ENCODE measurements around the gene ZSCAN1.

The ZSCAN1 gene

DNA sequence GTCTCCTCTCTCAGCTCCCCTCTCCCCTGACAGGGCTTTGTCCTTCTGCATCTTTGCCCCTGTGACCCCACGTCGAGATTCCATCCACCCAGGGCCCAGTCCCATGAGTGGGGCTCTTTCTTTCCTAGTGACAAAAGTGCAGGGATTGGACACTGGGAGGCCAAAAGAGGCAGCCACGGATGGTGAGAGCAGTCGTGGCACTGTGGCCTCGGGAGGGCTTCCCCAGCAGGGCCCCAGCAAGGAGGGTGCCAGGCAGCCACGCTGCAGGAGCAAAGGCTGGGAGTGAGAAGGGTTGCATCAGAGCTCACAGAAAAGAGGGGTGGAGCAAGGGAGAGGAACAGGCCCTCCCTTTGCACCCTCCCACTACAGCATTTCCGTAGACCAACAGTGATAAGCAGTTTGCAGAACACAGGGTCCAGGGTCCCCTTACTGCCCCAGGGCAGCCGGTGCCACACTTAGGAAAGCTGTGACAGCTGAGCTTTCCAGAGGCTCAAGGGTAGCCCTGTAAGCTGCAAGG is 4.9 kb downstream of the ZSCAN1 start:
- TF ChIP-seq, protein P1, sequence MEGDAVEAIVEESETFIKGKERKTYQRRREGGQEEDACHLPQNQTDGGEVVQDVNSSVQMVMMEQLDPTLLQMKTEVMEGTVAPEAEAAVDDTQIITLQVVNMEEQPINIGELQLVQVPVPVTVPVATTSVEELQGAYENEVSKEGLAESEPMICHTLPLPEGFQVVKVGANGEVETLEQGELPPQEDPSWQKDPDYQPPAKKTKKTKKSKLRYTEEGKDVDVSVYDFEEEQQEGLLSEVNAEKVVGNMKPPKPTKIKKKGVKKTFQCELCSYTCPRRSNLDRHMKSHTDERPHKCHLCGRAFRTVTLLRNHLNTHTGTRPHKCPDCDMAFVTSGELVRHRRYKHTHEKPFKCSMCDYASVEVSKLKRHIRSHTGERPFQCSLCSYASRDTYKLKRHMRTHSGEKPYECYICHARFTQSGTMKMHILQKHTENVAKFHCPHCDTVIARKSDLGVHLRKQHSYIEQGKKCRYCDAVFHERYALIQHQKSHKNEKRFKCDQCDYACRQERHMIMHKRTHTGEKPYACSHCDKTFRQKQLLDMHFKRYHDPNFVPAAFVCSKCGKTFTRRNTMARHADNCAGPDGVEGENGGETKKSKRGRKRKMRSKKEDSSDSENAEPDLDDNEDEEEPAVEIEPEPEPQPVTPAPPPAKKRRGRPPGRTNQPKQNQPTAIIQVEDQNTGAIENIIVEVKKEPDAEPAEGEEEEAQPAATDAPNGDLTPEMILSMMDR (IDR thresholded peaks at IDR 0.05; ENCODE audit: borderline replicate concordance, insufficient read depth, low read depth, low read length): no peak
- H3K4me3 ChIP-seq (ENCODE audit: low read depth, low read length): no peak overlapping the region

DNA sequence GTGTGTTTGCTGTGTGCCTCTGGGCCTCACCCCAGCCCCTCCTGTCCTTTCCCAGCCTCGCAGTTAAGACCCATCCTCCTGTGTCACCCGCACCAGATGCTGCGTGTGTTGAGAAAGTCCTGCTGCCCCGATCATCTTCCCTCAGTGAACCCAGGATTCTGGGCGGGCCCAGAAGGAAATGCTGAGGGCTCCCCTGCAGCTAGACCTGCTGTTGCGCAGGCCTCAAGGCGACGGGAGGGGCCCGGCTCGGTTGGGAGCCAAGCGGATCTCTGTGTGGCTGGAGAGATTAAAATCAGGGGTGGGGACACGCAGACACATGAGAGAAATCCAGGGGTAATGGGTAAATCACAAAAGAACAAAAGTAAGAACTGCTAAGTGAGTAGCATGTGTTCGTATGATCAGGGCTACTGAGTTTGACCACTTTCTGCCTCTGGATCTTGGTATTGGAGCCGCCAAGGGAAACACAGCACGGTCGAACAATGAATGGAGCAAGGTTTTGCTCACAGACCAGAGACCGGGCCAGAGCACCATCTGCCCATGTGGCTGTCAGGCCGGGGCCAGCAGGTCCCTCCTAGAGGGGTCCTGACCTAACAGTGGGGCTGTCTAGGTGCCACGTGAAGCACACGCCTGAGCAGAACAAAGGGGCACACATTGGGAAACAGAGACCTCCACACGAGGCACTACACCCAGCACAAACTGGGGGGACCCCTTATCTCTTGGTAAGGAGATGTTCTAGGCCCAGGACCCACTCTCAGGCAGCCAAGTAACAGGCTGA is 7.1 kb downstream of the ZSCAN1 start:
- TF ChIP-seq, protein P1 (IDR thresholded peaks at IDR 0.05; ENCODE audit: borderline replicate concordance, insufficient read depth, low read depth, low read length): no peak
- no peak overlapping the region for H3K4me3 ChIP-seq (ENCODE audit: low read depth, low read length)

DNA sequence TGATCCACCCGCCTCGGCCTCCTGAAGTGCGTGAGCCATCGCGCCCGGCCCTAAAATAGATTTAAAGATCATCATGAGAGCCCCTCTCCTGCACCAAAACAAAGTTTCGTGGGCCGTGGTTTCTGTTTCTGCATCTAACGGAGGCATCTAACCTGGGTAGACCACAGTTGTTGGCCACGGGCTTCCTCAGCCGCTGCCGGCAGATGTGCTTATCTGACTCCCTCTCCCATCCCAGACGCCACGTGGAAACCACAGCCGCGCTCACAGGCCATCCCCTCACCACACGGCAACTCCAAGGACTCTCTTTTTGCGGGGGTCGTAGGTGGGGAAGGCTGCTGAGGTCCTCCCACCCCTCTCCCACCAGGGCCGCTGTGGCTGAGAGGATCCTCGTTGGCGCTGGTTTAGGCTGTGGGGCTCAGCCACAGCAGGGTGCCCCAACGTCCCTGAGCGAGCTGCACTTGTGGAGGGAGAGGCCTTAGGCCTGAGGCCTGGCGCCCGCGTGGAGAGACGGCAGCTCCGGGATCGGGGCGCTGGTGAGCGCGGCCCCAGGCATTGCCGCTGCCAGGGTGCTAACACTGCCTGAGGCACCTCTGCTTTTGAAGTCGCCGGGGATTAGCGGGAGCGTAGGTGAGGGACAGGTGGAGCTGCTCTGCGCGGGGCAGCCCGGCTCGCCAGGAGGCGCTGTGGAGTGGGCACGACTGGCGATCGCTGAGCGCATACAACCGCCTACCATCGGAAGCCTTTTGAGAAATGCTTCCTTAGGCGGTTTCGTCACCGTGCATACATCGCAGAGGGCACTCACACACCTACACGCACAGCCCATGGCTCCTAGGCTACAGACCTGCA is 8.9 kb downstream of the ZSCAN1 start:
- H3K4me3 ChIP-seq (ENCODE audit: low read depth, low read length): no peak overlapping the region
- TF ChIP-seq, protein P1 (IDR thresholded peaks at IDR 0.05; ENCODE audit: borderline replicate concordance, insufficient read depth, low read depth, low read length): no peak

DNA sequence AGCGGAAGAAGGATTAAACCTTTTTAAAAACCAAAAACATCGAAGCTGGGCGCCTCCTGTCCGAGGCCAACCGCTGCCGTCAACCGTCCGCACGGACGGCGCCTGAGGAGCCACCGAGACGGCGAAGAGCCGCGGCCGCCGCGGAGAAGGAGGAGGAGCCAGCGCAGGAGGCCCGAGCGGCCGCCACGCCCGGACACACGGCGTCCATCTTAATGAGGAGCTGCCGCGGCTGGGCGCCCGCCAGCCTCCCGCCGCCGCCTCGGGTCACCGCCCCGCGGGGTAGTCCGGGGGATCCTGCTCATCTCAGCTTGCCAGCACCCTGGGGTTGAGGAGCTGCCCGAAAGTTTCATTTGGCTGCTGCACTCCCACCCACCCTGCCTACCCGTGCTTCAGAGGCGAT is 10.6 kb downstream of the ZSCAN1 start:
- H3K4me3 ChIP-seq (ENCODE audit: low read depth, low read length): no peak overlapping the region
- TF ChIP-seq, protein P1 (IDR thresholded peaks at IDR 0.05; ENCODE audit: borderline replicate concordance, insufficient read depth, low read depth, low read length): no peak

DNA sequence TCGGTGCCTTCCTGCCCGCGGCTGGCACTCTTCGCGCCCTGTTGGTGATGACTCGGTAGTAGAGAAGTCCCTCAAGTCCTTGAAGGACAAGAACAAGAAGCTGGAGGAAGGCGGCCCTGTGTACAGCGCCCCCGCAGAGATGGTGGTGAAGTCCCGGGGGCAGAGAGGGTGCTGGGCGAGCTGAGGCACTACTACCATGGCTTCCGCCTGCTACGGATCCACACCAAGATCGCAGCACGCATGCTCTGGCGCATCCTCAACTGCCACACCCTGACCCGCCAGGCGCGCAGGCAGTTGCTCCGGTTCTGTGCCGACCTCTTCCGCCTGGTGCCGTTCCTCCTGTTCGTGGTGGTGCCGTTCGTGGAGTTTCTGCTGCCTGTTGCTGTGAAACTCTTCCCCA is 11.1 kb downstream of the ZSCAN1 start:
- no peak overlapping the region for H3K4me3 ChIP-seq (ENCODE audit: low read depth, low read length)
- TF ChIP-seq, protein P1 (IDR thresholded peaks at IDR 0.05; ENCODE audit: borderline replicate concordance, insufficient read depth, low read depth, low read length): no peak

DNA sequence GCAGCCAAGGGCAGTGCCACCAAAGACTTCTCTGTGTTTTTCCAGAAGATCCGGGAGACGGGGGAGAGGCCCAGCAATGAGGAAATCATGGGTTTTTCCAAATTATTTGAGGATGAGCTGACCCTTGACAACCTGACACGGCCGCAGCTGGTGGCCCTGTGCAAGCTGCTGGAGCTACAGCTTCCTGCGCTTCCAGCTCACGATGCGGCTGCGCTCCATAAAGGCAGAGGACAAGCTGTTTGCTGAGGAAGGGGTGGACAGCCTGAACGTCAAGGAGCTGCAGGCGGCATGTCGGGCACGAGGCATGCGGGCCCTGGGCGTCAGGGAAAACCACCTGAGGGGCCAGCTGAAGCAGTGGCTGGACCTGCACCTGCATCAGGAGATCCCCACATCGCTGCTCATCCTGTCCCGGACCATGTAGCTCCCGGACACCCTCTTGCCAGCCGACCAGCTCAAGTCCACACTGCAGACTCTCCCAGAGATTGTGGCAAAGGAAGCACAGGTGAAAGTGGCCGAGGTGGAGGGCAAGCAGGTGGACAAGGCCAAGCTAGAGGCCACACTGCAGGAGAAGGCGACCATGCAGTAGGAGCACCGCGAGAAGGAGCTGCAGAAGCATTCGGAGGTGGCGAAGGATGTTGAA is 11.7 kb downstream of the ZSCAN1 start:
- H3K4me3 ChIP-seq (ENCODE audit: low read depth, low read length): no peak overlapping the region
- TF ChIP-seq, protein P1 (IDR thresholded peaks at IDR 0.05; ENCODE audit: borderline replicate concordance, insufficient read depth, low read depth, low read length): no peak

Data from GM12875 (cell line).